NCI-H2196 (cell line): ENCODE data around the gene GPR137.
A peak's percentile ranks its signal among the peaks of the same experiment; 100 is the strongest.
"Not testable (repeated sequence)": the region's sequence is repeated elsewhere in the genome, so short reads cannot be mapped to it uniquely, and the experiment has no call there.

Source experiments
- DNase-seq: peaks from one replicate; lab custom pipeline; 2025; ENCODE audit not compliant: unreplicated experiment; lab: John Stamatoyannopoulos, UW

GPR137 gene

GRCh38 chr11:64317961-64318765 is 32.5 kb downstream of the GPR137 start, which contains the start of gene PRDX5:
Gene PRDX5 (plus strand): TSS chr11:64318121. CDS start chr11:64318216, 95 bp downstream.
- peak; percentile 94 for DNase-seq

DNA sequence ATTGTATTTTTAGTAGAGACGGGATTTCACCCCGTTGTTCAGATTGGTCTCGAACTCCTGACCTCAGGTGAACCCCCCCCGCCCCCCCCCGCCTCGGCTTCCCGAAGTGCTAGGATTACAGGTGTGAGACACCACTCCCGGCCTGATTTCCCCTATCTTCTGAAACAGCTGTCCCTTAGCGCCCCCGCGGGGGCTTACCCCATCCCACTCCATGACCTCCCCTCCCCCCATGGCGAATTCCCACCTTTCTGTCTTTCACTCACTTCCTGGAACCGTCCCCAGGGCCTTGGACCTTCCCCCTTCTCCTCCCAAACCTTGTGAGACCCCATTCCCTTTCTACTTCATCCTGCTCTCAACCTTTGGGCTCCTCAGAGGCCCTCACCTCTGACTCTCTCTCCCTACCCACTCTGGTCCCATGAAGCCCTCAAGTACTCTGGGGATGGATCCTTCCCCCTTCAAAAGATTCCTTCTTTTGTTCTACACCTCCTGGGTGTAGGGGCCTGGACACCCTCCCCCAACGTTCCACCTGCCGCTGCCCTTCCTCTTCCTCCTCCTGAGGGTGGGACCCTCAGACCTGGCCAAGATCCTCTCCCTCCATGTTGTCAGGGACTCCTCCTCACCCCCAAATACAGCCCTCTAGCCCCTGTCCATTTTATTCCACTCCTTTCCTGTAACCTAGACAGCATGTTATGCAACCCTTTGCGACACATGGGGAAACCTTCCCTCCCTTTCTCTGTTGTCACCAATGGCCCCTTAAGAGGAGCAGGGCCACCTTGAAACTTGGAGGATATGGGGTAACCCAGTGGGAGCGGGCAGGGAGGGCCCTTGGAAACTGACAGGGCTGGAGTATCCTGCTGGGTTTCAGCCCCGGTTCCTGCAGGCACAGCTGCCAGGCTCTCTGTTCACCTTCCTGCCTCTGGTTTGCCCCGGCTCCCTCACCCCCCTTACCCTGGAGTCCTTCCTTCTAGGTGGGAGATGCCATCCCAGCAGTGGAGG is 33.4 kb downstream of the GPR137 start:
- no peak for DNase-seq

GRCh38 chr11:64320556-64320955 is 34.9 kb downstream of the GPR137 start:
- no peak for DNase-seq

DNA sequence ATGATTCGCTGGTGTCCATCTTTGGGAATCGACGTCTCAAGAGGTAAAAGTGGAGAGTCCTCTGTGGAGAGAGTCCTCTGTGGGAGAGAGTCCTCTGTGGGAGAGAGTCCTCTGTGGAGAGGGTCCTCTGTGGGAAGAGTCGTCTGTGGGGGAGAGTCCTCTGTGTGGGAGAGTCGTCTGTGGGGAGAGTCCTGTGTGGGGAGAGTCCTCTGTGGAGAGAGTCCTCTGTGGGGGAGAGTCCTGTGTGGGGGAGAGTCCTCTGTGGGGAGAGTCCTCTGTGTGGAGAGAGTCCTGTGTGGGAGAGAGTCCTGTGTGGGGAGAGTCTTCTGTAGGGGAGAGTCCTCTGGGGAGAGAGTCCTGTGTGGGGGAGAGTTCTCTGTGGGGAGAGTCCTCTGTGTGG is 35.4 kb downstream of the GPR137 start:
- DNase-seq: no peak

- peak; percentile 79 for DNase-seq
Observed at GRCh38 chr11:64321533-64321932, 35.9 kb downstream of the GPR137 start.

DNA sequence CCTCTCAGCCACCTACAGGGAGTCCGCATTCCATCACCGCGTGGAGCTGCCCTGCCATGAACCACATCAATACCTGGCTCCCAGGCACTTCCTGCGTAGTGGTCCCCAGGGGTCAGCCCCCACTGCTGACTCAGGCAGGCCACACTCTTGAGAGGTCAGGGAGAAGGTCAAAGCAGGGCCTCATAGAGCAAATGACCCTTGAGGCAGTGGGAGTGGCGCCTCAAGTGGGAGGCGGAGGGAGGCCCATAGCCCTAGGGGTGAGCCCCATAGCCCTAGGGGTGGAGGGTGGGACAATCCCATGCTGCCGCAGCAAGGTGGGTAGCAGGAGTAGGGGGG is 37.2 kb downstream of the GPR137 start:
- DNase-seq: no peak

- DNase-seq: no peak
Observed at GRCh38 chr11:64323373-64323772, 37.7 kb downstream of the GPR137 start.

DNA sequence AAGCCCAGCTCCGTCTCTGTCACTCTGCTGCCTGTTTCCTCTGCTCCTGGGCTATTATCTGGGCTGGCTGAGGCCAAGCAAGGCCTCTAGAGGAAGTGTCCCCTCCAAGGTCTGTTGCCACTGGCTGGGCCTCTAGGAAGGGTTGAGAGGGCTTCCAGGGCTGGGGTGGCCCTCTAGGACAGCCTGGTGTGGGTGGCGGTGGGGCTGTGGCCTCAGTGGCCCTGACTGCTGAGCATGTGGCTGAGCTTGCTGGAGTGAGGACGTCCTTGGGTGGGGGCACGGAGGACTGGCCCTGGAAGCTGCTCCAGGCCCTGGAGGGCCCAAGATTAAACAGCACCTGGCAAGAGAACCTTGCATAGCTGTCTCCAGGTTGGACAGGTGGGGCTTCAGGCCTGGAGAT is 38.3 kb downstream of the GPR137 start:
- not testable (repeated sequence) for DNase-seq

DNA sequence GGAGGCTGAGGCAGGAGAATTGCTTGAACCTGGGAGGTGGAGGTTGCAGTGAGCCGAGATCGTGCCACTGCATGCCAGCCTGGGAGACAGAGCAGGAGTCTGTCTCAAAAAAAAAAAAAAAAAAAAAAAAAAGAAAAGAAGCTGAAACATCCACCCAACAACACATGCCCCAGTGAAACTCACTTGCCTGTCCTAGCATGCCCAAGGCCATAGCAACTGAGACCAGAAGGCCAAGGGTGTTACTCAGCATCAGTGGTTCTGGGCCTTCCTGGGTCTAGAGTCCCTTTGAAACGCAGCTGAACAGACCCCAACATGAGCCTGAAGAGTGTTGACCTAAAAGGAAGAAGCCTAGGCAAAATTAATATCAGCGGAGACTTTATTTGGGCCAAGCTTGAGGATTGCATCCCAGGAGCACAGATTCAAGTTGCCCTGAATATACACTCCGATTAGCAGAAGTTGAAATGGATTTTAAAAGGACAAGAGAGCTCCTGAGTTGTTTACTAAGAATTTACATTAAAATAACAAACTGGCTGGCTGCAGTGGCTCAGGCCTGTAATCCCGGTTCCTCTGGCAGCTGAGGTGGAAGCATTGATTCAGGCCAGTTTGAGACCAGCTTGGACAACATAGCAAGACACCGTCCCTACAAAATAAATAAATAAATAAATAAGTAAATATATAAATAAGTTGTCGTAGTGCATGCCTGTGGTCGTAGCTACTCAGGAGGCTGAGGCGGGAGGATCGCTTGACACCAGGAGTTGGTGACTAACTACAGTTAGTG is 39.2 kb downstream of the GPR137 start:
- DNase-seq: no peak

DNA sequence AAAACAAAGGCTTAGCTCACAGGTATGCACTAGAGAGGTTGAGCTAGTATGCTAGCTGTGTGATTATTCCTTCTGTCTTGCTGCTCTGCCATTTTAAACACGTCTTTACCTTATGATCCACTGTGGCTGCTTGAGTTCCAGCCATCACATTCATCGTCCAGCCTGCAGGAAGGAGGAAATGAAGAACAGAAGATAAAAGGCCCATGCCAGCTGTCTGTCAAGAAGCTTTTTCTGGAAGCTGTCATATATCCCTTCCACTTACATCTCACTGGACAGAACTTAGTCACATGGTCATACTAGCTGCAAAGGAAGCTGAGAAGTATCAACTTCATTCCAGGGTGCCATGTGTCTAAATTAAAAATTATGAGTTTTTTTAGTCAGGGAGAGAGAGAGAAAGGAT is 41.7 kb downstream of the GPR137 start:
- DNase-seq: no peak

GRCh38 chr11:64327993-64328392 is 42.3 kb downstream of the GPR137 start:
- DNase-seq: no peak

- DNase-seq: no peak
Observed at GRCh38 chr11:64330888-64331287, 45.2 kb downstream of the GPR137 start.

- DNase-seq: peak; percentile 88
Observed at GRCh38 chr11:64331569-64332371, 46.1 kb downstream of the GPR137 start.

GRCh38 chr11:64333556-64333955 is 47.9 kb downstream of the GPR137 start:
- no peak for DNase-seq

- peak; percentile 82 for DNase-seq
Observed at GRCh38 chr11:64334764-64335735, 49.4 kb downstream of the GPR137 start.

GRCh38 chr11:64337538-64338249 is 52.0 kb downstream of the GPR137 start:
- no peak for DNase-seq

- no peak for DNase-seq
Observed at GRCh38 chr11:64338716-64339115, 53.1 kb downstream of the GPR137 start.
